Stimulated activated naive CD8-positive, alpha-beta T cell treated with anti-CD3 and anti-CD28 coated beads, Interleukin-15, Interleukin-2, amounts not matched to agents 100 U/mL and 50 U/mL, for 24 hours (primary cell): ENCODE results near the gene RBM5.

Experiments
- ATAC-seq: fragments of 150-1000 bp; cut with Tn5 transposase; one replicate; pipeline ENCODE4 v1.10.0; 2021
- DNase-seq: peaks from one replicate; pipeline ENCODE4 v3.0.0; 2021

The RBM5 gene

GRCh38 chr3:50138266-50139200 is 49.8 kb downstream of the RBM5 start:
- no peak for DNase-seq
- no peak for ATAC-seq

DNA sequence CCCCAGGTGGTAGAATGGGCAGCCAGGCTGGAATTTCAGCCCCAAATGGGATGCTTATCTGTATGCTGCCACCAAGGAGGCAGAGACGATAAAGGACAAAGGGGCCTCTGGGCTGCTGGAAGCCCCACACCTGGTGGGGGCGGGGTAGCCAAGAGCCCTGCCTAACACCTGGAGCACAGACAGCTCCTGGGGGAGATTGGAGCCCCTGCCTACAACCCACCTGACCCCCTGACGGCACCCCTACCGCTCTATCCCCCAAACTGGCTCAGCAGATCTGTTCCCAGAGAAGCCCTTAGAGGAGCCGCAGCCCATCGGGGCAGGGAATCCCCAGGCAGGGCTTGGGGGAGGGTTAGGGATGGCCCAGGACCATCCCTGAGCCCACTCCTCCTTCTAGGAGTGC is 50.6 kb downstream of the RBM5 start:
- ATAC-seq (no peak), DNase-seq (no peak)

GRCh38 chr3:50139718-50140423 is 51.2 kb downstream of the RBM5 start:
- no peak for DNase-seq
- ATAC-seq = no peak

DNA sequence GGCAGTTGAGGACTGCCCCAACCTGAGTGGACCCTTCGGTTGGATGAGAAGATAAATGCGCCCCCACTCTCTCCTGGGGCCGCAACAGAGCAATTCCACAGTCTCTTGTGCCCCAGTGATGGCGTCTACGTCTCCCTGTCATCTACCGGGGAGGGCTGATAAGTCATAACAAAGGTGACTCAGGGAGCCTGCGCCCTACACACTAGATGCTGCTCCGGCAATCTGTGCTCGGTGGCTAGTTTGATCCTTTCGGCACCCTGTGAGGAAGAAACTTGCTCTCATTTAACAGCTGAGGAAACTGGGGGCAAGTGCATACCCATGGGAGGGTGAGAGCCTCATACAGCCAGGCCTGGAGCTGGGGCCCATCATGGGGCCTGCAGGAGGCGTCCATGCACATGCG is 52.3 kb downstream of the RBM5 start:
- no peak for DNase-seq
- ATAC-seq = no peak

DNA sequence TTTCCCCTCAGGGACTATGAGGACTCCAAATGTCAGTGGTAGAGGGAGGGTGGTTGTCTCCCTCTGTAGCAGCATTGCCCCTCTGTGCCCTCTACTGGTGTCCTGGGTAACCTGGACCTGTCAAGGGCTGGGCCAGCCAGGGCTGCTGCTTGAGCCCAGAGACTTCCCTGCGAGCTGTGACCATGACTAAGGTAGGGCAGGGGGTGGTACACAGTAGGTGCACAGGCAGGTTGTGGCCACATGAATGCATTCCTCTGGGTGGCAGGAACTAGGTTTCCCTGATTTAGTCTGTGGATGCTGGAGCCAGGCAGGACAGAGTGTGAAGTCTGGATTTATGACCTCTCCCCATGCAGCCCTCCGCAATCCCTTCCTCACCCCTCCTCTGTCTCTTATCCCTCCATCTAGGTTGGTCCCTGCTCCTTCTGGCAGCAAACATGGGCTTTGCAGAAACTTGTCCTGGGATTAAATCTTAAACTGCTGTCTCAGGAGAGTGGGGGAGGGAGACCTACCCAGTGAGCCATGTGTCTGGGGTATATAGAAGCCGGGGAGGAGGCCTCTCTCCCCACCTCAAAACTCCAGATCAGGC is 57.7 kb downstream of the RBM5 start:
- peak; percentile 38 for ATAC-seq
- no peak for DNase-seq

DNA sequence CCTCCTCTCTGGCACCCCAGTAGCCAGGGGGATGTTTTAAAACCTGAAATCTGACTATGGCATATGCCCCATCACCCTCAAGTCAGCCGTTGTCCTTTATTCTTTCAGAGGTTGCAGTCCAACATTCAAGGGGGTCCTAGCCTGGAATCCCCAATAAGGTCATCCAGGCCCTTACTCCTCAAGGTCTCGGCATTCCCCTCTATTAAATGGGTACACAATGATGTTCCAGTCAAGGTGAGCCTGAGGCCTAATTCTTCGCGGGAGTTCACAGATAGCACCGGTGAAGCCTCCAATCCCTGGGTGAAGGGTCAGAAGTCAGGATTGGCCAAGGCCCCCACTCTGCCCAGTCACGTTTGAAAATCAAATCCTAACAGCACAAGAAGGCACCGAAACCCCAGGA is 58.3 kb downstream of the RBM5 start:
- DNase-seq = no peak
- no peak for ATAC-seq

DNA sequence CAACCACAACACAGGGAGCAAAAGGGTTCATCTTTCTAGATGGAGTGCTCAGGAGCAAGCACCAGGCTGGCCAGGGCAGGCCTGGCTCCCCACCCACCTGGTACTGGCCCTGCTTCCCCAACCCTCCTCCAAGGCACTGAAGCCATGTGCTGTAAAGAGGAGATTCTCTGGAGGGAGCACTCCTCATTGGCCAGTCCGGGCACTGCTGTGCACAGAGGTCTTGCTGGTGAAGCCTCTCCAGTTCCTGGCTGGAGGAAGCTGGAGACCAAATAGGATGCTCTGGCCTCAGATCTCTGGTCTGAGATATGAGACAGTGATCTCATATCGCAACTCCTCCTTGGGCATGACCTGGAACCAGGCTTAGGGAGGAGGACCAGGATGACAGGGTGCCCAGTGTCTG is 58.7 kb downstream of the RBM5 start:
- no peak for ATAC-seq

DNA sequence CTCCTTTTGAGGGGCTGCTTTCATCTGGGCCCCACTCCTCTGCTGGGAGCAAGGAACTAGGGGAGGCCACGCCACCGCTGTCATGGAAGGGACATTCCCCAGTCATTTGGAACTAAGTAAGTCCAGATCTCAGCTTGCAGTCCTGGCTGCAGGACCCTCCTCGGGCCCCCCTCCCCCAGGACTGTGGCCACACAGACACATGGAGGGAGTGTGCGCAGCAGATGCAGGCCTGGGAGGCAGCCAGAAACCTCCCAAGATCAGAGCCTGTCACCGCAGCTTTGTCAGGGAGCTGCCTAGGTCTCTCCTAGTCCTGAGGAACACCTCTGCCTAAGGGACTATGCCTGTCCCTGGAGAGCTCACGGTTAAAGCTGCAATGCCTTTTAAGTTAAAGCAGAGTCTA is 59.1 kb downstream of the RBM5 start:
- ATAC-seq (no peak), DNase-seq (no peak)

More for the DNA sequence above, 58.7 kb downstream of the RBM5 start:
- DNase-seq = no peak

GRCh38 chr3:50150404-50150750 is 61.7 kb downstream of the RBM5 start:
- no peak for ATAC-seq
- DNase-seq = no peak

- DNase-seq (no peak), ATAC-seq (no peak)
These were observed 62.4 kb downstream of the RBM5 start for GRCh38 chr3:50150863-50151686.

DNA sequence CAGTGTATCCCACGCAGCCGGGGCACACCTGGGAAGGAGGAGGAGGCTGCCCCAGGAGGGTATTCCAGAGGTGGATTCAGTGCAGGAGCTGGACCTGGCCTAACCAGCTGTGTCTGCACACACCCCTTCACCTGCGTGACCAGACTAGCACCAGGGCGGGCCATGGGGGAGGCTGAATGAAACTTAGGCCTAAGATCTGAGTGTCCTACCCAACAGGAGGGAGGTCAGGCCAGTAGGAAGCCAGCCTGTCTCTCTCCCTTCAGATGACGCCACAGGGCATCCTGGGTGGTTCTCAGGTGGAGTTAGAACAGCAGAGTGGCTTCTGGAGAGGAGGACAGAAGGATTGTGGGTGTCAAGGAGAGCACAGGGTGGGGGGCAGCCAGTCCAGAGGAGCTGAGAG is 63.0 kb downstream of the RBM5 start:
- ATAC-seq (no peak), DNase-seq (no peak)

- ATAC-seq = no peak
These were observed 65.2 kb downstream of the RBM5 start for GRCh38 chr3:50153782-50154475.

DNA sequence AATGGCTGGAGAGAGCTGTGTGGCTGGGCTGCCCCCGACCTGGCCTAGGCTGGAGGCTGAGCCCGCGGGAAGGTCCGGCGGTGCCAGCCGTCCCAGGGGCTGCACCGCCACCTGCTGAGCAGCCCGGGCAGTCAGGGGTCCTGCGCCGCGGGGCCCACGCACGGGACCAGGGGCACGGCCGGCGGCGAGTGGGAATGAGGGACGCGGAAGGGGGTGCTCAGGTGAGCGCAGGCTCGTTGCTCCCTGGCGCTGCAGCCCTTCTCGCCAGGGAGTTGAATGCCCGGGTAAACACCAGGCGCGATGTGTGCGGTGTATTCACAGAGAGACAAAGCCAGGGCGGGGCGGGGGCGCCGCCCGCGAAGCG is 65.7 kb downstream of the RBM5 start:
- no peak for DNase-seq
- peak; percentile 17 for ATAC-seq

More at GRCh38 chr3:50153782-50154475, 65.2 kb downstream of the RBM5 start:
- no peak for DNase-seq

- ATAC-seq (peak; percentile 81), DNase-seq (peak; percentile 70)
These were observed 66.2 kb downstream of the RBM5 start, which contains the start of gene SEMA3F for GRCh38 chr3:50154840-50155490. TSS of gene SEMA3F (plus strand) at chr3:50155324. CDS start at chr3:50159623, 4,299 bp downstream.

DNA sequence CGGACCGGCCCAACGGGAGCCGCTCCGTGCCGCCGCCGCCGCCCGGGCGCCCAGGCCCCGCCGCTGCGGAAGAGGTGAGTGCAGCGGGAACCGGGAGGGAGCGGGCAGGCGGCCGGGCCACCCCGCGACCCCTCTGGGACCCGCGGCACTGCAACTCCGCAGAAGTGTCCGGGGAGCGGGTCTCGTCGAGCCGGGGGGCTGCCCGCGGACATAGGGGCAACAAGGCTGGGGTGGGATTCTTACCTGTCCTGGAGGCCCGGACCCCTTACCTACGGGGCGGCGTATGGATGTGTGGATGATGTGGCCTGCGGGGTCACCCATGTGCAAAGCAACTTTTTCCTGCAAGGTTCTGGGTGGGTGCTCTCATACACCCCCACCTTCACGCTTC is 66.8 kb downstream of the RBM5 start:
- no peak for DNase-seq

GRCh38 chr3:50155891-50156290 is 67.2 kb downstream of the RBM5 start:
- ATAC-seq = no peak
- DNase-seq = no peak

More for the DNA sequence above, 66.8 kb downstream of the RBM5 start:
- no peak for ATAC-seq

DNA sequence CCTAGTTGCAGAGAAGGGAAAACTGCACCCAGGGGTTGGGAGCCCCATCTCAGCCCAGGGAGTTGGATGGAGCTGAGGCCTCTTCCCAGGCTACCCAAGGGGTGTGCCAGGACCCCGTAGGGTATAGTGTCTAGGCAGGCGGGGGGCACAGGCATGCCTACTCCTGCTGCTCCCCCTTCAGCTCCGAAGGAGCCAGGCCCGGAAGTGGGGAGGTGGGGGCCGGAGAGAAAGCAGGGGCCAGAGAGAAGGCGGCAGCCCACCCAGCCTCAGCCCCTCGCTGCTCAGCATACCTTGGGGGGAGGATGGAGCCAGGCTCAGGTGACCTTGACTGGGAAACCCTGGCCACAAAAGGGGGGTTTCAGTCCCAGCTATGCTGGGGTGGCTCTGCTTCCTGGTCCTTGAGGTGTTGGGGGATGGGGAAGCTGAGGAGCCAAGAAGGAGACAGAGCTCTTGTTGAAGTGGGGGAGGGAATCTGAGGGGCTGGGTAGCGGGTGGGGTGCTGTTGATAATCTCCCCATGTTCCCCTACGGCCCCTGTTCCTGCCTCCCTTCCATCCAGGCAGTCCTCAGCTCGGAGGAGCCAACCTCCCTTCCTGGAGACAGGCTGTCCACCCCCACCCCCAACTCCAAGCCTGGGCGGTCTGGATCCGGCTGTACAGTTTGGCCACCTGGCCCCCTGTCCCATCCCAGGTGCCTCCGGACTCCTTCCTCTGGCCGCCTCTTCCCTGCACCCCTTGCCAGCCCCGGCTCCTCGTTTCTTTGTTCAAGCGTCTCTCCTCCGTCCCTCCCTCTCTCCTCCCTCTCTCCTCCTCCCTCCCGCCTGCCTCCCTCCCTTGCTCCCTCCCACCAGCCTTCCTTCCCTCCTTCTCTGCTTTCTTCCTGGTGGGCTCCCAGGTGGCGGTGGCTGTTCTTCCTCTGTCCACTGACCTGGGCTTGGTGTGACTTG is 68.1 kb downstream of the RBM5 start:
- ATAC-seq (no peak), DNase-seq (no peak)

DNA sequence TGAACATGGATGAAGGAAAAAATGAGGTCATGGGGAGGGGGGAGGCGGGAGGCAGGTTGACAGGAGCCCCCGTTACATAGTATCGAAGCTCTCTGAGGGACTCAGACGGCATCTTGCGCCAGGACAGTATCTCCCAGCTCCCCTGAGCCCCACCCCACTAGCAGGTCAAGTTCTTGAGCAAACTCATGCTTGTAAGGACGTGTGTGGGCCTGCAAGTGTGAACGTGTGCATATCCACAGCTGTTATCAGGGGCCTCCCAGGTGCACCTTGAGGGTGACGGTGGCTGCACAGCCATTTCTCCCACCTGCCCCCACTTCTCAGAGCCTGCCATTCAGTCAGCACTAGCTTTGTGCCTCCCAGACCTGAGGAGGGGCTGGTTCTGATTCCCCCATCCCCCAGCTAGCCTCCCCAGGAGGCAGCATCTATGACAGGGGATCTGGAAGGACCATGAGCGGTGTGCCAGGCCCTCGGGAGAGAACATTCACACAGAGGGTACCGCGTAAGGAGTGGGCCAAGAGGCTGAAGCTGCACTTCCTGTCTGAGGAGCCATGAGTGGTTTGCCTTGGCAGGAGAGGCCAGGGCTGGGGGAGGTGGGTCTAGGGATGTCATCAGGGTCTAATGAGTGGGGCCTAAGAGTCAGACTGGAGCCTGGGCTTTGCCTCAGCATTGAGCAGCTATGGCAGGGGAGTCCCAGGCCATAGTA is 69.3 kb downstream of the RBM5 start:
- ATAC-seq = no peak

GRCh38 chr3:50158530-50159146 is 69.9 kb downstream of the RBM5 start:
- DNase-seq = no peak
- ATAC-seq = no peak

More for the DNA sequence above, 69.3 kb downstream of the RBM5 start:
- no peak for DNase-seq
